ENCODE results near the gene NCKAP1. TPM values are rescaled to one million over a fixed set of nuclear protein-coding genes. Genes with fewer than 3 reads are reported as not detected.

The NCKAP1 gene
- total RNA-seq, 1 experiment from 2014 or later, result 173 TPM

GRCh38 chr2:182994228-182994912, 43.9 kb downstream of the NCKAP1 start (continued):
- TF ChIP-seq ZSCAN18 (CRISPR knock-in tag; IDR thresholded peaks at IDR 0.05) (no peak), ATF6 (CRISPR knock-in tag; IDR thresholded peaks at IDR 0.05) (no peak), FOXJ3 (CRISPR knock-in tag; IDR thresholded peaks at IDR 0.05; ENCODE audit: borderline replicate concordance) (no peak)

DNA sequence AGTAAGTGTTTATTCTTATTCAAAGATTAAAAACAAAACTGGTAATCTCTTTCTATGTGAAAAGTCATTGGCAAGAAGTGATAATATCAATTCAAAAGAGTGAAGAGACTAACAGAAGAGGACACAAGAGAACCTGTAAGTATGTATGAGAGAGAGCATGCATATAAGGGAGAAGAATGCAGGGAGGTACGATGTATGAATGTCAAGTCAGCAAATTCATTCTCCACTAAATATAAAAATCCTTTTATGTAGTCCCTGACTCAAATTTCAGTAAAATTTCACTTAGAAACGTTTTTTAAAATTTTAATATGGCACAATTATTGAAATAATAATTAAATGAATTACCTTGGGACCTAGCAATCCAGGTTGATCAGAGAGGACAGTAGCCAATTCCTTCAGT, 55.3 kb downstream of the NCKAP1 start:
- H3K27me3 Mint-ChIP-seq (ENCODE audit: low read depth), result no peaks in the 10 kb centered on the region
- DNase-seq (ENCODE audit: low spot score) (no peak), ATAC-seq (no peak)
- H3K27ac Mint-ChIP-seq, result no peak overlapping the region
- H3K36me3 Mint-ChIP-seq, result peaks cover 33% of the 10 kb centered on the region
- no peaks in the 10 kb centered on the region for H3K9me3 Mint-ChIP-seq
- POLR2A ChIA-PET, result no interaction called here
- no peak overlapping the region for H3K4me3 Mint-ChIP-seq
- CTCF ChIA-PET, result interaction anchor here (1.0 kb wide), 1 partner anchor 88 kb away, joined by 3 read pairs; no protein-coding TSS in a partner anchor
- no peaks in the 10 kb centered on the region for H3K4me1 Mint-ChIP-seq
- no peak for TF ChIP-seq ZNF219 (CRISPR knock-in tag; IDR thresholded peaks at IDR 0.05; ENCODE audit: borderline replicate concordance)
- TF ChIP-seq ZNF416 (CRISPR knock-in tag; IDR thresholded peaks at IDR 0.05), result no peak
- TF ChIP-seq FOXJ3 (CRISPR knock-in tag; IDR thresholded peaks at IDR 0.05; ENCODE audit: borderline replicate concordance), result no peak
- TF ChIP-seq PRDM15 (CRISPR knock-in tag; IDR thresholded peaks at IDR 0.05), result no peak
- no peak for TF ChIP-seq TEAD4 (CRISPR knock-in tag; IDR thresholded peaks at IDR 0.05)
- no peak for TF ChIP-seq GRHL2 (CRISPR knock-in tag; IDR thresholded peaks at IDR 0.05; ENCODE audit: insufficient replicate concordance, severe bottlenecking)
- TF ChIP-seq, protein P1, sequence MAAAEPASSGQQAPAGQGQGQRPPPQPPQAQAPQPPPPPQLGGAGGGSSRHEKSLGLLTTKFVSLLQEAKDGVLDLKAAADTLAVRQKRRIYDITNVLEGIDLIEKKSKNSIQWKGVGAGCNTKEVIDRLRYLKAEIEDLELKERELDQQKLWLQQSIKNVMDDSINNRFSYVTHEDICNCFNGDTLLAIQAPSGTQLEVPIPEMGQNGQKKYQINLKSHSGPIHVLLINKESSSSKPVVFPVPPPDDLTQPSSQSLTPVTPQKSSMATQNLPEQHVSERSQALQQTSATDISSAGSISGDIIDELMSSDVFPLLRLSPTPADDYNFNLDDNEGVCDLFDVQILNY (CRISPR knock-in tag; IDR thresholded peaks at IDR 0.05), result no peak
- no peak for TF ChIP-seq HMGA2 (CRISPR knock-in tag; IDR thresholded peaks at IDR 0.05)
- TF ChIP-seq ZNF121 (CRISPR knock-in tag; IDR thresholded peaks at IDR 0.05), result no peak
- no peak for TF ChIP-seq NFYB (CRISPR knock-in tag; conservative IDR thresholded peaks at IDR 0.05; ENCODE audit: low read depth)
- TF ChIP-seq, protein P2, sequence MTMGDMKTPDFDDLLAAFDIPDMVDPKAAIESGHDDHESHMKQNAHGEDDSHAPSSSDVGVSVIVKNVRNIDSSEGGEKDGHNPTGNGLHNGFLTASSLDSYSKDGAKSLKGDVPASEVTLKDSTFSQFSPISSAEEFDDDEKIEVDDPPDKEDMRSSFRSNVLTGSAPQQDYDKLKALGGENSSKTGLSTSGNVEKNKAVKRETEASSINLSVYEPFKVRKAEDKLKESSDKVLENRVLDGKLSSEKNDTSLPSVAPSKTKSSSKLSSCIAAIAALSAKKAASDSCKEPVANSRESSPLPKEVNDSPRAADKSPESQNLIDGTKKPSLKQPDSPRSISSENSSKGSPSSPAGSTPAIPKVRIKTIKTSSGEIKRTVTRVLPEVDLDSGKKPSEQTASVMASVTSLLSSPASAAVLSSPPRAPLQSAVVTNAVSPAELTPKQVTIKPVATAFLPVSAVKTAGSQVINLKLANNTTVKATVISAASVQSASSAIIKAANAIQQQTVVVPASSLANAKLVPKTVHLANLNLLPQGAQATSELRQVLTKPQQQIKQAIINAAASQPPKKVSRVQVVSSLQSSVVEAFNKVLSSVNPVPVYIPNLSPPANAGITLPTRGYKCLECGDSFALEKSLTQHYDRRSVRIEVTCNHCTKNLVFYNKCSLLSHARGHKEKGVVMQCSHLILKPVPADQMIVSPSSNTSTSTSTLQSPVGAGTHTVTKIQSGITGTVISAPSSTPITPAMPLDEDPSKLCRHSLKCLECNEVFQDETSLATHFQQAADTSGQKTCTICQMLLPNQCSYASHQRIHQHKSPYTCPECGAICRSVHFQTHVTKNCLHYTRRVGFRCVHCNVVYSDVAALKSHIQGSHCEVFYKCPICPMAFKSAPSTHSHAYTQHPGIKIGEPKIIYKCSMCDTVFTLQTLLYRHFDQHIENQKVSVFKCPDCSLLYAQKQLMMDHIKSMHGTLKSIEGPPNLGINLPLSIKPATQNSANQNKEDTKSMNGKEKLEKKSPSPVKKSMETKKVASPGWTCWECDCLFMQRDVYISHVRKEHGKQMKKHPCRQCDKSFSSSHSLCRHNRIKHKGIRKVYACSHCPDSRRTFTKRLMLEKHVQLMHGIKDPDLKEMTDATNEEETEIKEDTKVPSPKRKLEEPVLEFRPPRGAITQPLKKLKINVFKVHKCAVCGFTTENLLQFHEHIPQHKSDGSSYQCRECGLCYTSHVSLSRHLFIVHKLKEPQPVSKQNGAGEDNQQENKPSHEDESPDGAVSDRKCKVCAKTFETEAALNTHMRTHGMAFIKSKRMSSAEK (CRISPR knock-in tag; IDR thresholded peaks at IDR 0.05; ENCODE audit: borderline replicate concordance), result no peak
- no peak for TF ChIP-seq HMGXB4 (CRISPR knock-in tag; IDR thresholded peaks at IDR 0.05)
- TF ChIP-seq FOXK1 (CRISPR knock-in tag; IDR thresholded peaks at IDR 0.05), result no peak
- no peak for TF ChIP-seq ESRRA (CRISPR knock-in tag; IDR thresholded peaks at IDR 0.05; ENCODE audit: borderline replicate concordance)
- no peak for TF ChIP-seq USF1 (CRISPR knock-in tag; IDR thresholded peaks at IDR 0.05)
- TF ChIP-seq IRF2 (CRISPR knock-in tag; IDR thresholded peaks at IDR 0.05; ENCODE audit: borderline replicate concordance, low read depth), result no peak

Measured in WTC11 (cell line).